22Rv1 (cell line): ENCODE data around the gene MAGI1.

Source experiments
- H3K27ac ChIP-seq: fragments of 450-650 bp; 2 replicates; pipeline ENCODE4 v1.5.1; 2017
- ZFX ChIP-seq: fragments of 450-650 bp; IDR thresholded peaks from 2 replicates; pipeline ENCODE4 v1.6.1; 2017; ENCODE audit warnings: antibody characterized with exemption, borderline replicate concordance
- TF ChIP-seq, protein P1 (sequence below): fragments of 450-650 bp; IDR thresholded peaks from 2 replicates; pipeline ENCODE4 v1.5.1; 2017; ENCODE audit warnings: mild to moderate bottlenecking

The MAGI1 gene

DNA sequence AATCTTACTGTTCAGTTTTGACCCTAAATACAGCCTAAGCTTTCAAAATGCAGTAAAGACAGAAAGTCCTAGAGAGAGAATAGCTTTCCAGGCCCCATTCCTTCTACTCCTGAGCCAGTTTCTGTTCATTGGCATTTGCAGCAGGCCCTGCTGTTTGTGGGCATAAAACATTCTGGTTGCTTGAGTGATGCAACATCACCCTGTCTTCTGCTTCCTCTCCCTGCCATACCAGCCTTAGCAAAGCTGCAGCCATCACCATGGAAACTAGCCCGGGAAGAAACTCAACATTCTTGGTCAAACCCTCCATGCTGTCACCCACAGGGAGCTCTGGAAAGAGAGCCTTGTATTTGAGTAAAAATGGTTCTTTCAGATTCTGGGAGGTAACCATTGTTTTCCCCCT, 325.7 kb downstream of the MAGI1 start:
- TF ChIP-seq ZFX, result no peak
- TF ChIP-seq, protein P1, sequence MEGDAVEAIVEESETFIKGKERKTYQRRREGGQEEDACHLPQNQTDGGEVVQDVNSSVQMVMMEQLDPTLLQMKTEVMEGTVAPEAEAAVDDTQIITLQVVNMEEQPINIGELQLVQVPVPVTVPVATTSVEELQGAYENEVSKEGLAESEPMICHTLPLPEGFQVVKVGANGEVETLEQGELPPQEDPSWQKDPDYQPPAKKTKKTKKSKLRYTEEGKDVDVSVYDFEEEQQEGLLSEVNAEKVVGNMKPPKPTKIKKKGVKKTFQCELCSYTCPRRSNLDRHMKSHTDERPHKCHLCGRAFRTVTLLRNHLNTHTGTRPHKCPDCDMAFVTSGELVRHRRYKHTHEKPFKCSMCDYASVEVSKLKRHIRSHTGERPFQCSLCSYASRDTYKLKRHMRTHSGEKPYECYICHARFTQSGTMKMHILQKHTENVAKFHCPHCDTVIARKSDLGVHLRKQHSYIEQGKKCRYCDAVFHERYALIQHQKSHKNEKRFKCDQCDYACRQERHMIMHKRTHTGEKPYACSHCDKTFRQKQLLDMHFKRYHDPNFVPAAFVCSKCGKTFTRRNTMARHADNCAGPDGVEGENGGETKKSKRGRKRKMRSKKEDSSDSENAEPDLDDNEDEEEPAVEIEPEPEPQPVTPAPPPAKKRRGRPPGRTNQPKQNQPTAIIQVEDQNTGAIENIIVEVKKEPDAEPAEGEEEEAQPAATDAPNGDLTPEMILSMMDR, result no peak
- H3K27ac ChIP-seq, result no peak overlapping the region

GRCh38 chr3:65712140-65712539, 326.6 kb downstream of the MAGI1 start:
- no peak overlapping the region for H3K27ac ChIP-seq
- TF ChIP-seq, protein P1, result no peak
- TF ChIP-seq ZFX, result no peak

DNA sequence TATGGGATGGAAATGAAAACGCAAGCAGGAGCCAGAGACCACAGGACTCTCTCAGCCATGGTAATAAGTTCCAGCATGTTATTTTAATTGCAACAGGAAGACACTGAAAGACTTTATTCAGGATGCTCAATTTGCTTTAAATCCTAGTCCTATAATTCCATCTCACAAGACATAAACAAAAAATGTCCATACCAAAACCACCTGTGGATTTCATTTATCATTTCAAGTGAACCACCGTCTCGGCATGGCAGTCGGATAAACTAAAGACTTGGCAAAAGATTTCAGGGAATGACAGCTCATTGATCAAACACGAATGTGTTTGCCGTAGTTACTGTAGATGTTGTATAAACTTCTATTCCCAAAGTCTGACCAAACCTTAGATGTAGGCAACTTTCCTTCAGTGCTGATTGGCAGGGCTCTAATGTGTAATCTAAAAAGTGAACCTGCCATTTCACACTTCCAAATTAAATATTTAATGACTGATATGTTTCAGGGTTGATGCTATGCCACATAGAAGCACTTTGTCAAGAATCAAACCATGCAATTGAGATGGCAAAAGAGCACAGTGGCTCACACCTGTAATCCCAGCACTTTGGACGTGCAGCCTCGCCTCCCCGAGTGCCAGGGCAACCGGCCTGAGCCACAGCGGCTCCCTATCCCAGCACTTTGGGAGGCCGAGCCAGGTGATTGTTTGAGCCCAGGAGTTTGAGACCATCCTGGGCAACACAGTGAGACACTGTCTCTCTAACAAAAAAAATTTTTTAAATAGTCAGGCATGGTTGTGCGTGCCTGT, 331.7 kb downstream of the MAGI1 start:
- TF ChIP-seq, protein P1, result no peak
- no peak overlapping the region for H3K27ac ChIP-seq

DNA sequence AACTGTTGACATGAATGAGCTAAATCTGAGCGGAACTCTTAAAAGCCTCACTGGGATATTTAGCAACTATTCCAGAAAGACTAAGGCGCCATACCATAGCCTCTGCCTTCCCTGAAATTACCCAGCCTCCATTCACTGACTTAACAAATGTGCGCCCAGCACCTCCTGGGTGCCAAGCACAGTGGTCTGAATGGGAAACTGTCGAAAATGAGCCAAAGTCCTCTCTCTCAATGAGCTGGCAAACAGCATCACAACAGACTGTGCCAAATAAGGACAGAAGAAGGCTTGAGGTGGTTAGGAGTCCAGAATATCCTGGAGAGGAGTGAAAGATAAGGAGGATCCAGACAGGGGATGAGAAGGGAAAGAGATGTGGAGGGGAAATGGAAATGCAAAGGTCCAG, 332.4 kb downstream of the MAGI1 start:
- H3K27ac ChIP-seq, result no peak overlapping the region
- no peak for TF ChIP-seq ZFX
- TF ChIP-seq, protein P1, result no peak

DNA sequence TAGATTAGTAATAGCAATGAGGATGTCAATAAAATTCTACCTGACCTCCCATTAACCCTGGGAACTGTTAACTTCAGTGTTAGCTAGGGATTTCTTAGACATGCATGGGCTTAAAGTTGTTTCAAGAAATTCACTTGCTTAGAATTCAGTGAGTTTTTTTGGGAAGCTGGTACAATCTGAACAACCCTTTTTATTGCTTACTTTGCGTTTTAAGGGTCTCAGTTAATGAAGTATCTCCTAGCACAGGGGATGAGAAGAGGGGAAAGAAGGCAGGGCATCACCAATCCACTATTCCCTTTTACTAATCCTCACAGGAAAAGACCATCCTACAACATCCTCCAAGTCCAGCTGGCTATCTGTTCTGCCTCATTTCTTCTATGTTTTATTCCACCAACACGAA, 334.9 kb downstream of the MAGI1 start:
- no peak for TF ChIP-seq ZFX
- TF ChIP-seq, protein P1, result no peak
- no peak overlapping the region for H3K27ac ChIP-seq

GRCh38 chr3:65703026-65703425, 335.7 kb downstream of the MAGI1 start:
- H3K27ac ChIP-seq, result no peak overlapping the region
- TF ChIP-seq, protein P1, result no peak
- TF ChIP-seq ZFX, result no peak

- H3K27ac ChIP-seq, result no peak overlapping the region
- no peak for TF ChIP-seq ZFX
- TF ChIP-seq, protein P1, result no peak
Measured at GRCh38 chr3:65702202-65702601, 336.5 kb downstream of the MAGI1 start.
